Kidney glomerular epithelial cell (primary cell): ENCODE measurements around the gene C20orf96.
"Not testable (repeated sequence)": the region's sequence is repeated elsewhere in the genome, so short reads cannot be mapped to it uniquely, and the experiment has no call there.

Experiments
- DNase-seq: peaks from one replicate; lab custom pipeline; 2025; lab: John Stamatoyannopoulos, UW

C20orf96 gene

GRCh38 chr20:290084-290831 lies at the start of gene C20orf96:
Gene C20orf96, minus strand, starts transcription at chr20:290750. Its CDS starts 140 bp downstream, at chr20:290610.
- peak; percentile 91 for DNase-seq

DNA sequence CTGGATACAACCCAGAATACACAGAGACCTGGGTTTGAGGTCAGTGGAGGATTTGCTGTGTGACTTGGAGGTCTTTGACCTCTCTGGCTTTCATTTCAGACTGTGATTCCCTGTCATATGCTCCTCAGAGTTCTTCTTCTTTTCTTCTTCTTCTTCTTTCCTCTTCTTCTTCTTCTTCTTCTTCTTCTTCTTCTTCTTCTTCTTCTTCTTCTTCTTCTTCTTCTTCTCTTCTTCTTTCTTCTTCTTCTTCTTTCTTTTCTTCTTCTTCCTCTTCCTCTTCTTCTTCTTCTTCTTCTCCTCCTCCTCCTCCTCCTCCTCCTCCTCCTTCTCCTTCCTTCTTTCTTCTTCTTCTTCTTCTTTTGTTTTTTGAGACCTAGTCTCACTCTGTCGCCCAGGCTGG lies 45.5 kb upstream of the C20orf96 start:
- DNase-seq, result not testable (repeated sequence)

- no peak for DNase-seq
Observed at GRCh38 chr20:334578-334977, 44.0 kb upstream of the C20orf96 start.

GRCh38 chr20:330233-331149 lies 39.9 kb upstream of the C20orf96 start:
- DNase-seq, result peak; percentile 41

DNA sequence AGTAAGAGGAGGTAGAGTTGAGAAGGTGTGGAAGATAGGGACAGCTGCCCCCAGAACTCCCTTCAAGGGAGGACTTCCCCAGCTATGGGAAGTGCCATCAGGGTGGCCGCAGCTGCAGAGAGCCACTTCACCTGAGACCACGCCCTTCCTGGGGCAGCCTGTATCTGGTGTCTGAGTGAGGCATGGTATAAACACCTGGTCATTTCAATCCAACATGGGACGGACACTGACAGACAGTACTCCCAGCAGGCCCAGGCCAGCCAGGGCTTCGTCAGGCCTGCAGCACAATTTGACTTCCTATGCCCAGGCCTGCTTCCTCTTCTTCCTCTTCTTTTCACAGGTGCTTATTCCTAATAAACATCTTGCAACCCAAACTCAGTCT lies 39.3 kb upstream of the C20orf96 start:
- no peak for DNase-seq

GRCh38 chr20:328975-329695 lies 38.6 kb upstream of the C20orf96 start:
- DNase-seq, result no peak

DNA sequence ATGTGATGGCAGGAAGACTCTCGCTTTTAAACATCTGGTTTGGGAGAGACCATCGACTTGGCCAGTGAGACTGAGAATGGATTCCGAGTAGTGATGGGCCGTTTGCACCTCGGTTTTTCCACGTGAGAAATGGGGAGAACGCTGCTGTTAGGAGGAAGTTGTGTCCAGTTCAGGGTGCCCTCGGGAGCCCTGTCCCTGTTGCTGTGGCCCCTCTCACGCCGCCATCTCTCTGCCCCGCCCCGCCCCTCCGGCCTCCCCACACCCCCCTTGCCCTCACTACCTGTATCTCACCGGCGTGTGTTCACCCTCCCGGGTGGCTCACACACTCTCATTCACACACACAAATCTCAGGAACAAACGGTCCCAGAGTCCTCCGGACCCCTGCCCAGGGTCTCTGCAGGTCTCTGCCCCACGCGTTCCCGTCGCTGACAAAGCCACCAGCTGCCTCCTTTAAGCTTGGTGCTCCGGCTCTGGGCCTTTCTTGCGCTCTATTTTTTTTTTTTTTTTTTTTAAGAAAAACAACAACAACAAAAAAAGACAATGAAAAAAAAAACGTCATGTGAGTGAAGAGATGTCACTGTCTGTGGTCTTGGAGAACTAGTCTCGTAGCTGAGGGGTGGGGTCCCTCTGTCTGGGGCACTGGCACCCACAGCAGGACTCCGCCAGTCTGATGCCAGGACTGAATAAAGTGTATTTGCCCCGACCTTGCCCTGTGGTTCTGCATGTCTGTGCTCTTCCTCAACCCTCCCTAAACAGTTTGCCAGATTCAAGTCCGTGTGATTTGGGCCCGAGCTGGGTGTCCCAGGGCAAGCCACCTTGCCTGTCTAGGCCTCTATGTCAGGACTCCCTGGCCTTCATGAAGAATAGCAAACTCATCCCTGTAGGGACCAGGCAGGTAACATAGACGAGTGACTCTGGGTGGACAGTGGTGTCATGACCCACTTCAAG lies 37.8 kb upstream of the C20orf96 start:
- DNase-seq, result no peak

- DNase-seq, result peak; percentile 67
Observed at GRCh38 chr20:327186-328026, 36.9 kb upstream of the C20orf96 start.

DNA sequence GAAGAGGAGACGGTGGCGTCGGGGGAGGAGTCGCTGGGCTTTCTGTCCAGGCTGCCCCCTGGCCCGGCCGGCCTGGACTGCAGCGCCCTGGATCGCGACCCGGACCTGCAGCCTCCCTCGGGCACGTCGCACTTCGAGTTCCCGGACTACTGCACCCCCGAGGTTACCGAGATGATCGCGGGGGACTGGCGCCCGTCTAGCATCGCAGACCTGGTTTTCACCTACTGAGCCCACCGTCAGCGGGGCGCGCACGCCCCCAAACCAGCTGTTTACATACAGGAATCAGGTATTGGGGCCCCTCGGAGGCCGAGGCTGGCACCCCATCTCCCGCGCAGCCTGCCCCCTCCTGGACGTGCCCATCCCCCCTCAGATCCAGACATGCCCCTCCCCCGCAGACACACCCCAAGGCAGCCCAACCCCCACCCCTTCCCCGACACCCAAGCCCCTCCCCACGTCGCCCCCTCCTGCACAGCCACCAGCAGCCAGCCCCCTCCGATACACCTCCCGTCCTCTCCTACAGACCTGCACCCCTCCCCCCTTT lies 36.2 kb upstream of the C20orf96 start:
- no peak for DNase-seq

DNA sequence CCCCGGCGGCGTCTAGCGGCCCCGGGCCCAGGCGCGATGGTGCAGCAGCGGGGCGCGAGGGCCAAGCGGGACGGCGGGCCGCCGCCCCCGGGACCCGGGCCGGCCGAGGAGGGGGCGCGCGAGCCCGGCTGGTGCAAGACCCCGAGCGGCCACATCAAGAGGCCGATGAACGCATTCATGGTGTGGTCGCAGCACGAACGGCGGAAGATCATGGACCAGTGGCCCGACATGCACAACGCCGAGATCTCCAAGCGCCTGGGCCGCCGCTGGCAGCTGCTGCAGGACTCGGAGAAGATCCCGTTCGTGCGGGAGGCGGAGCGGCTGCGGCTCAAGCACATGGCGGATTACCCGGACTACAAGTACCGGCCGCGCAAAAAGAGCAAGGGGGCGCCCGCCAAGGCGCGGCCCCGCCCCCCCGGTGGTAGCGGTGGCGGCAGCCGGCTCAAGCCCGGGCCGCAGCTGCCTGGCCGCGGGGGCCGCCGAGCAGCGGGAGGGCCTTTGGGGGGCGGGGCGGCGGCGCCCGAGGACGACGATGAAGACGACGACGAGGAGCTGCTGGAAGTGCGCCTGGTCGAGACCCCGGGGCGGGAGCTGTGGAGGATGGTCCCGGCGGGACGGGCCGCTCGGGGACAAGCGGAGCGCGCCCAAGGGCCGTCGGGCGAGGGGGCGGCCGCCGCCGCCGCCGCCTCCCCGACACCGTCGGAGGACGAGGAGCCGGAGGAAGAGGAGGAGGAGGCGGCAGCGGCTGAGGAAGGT lies 35.5 kb upstream of the C20orf96 start:
- DNase-seq, result peak; percentile 23

- DNase-seq, result peak; percentile 82
Observed at GRCh38 chr20:325045-325888, 34.7 kb upstream of the C20orf96 start, which contains the start of gene SOX12. Gene SOX12, plus strand, starts transcription at chr20:325552. Its CDS starts 373 bp downstream, at chr20:325925.

- peak; percentile 70 for DNase-seq
Observed at GRCh38 chr20:324177-325044, 33.9 kb upstream of the C20orf96 start.

GRCh38 chr20:316316-317068 lies 25.9 kb upstream of the C20orf96 start:
- DNase-seq, result no peak

DNA sequence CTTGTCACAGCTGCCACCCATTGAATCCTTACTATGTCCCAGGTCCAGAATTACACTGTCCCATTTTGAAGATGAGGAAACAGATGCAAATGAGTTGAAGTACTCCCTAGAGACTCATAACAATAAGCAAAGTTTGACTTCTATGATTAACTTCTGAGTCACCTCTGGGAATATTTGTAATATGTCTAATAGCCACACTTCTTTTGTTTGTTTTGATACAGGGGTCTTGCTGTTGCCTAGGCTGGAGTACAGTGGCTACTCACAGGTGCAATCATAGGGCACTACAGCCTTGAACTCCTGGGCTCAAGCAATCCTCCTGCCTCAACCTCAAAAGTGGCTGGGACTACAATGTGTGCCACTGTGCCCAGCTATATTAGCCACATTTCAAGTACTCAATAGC lies 23.4 kb upstream of the C20orf96 start:
- peak; percentile 63 for DNase-seq

GRCh38 chr20:313402-313801 lies 22.9 kb upstream of the C20orf96 start:
- DNase-seq, result no peak

GRCh38 chr20:312866-313265 lies 22.3 kb upstream of the C20orf96 start:
- DNase-seq, result no peak
